Measurements from ENCODE around the gene CROCC2.

DNA sequence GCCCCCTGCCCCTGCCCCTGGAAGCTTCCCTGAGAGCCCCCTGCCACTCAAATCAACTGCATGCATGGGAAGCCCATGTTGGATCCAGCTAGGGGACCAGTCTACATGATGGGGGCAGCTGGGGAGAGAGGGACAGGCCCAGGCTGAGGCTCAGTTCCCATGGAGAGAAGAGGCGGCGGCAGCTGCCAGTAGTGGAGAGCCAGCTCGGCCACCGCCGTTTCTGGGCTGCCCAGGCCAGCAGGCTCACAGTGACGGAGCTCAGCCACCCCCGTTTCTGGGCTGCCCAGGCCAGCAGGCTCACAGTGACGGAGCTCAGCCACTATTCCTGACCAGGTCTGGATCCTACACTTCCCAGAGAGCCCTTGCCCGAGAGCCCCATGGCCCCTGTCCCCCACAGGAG is 13.8 kb upstream of the CROCC2 start:
- TF ChIP-seq, protein P1, sequence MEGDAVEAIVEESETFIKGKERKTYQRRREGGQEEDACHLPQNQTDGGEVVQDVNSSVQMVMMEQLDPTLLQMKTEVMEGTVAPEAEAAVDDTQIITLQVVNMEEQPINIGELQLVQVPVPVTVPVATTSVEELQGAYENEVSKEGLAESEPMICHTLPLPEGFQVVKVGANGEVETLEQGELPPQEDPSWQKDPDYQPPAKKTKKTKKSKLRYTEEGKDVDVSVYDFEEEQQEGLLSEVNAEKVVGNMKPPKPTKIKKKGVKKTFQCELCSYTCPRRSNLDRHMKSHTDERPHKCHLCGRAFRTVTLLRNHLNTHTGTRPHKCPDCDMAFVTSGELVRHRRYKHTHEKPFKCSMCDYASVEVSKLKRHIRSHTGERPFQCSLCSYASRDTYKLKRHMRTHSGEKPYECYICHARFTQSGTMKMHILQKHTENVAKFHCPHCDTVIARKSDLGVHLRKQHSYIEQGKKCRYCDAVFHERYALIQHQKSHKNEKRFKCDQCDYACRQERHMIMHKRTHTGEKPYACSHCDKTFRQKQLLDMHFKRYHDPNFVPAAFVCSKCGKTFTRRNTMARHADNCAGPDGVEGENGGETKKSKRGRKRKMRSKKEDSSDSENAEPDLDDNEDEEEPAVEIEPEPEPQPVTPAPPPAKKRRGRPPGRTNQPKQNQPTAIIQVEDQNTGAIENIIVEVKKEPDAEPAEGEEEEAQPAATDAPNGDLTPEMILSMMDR (IDR thresholded peaks at IDR 0.05 in 2 of 3, conservative IDR thresholded peaks at IDR 0.05 in 1 of 3; ENCODE audit: control insufficient read depth in 2 of 3, extremely low read depth in 1 of 3, insufficient read depth in 1 of 3, low read depth in 3 of 3, low read length in 3 of 3) = no peak
- TF ChIP-seq, protein P2, sequence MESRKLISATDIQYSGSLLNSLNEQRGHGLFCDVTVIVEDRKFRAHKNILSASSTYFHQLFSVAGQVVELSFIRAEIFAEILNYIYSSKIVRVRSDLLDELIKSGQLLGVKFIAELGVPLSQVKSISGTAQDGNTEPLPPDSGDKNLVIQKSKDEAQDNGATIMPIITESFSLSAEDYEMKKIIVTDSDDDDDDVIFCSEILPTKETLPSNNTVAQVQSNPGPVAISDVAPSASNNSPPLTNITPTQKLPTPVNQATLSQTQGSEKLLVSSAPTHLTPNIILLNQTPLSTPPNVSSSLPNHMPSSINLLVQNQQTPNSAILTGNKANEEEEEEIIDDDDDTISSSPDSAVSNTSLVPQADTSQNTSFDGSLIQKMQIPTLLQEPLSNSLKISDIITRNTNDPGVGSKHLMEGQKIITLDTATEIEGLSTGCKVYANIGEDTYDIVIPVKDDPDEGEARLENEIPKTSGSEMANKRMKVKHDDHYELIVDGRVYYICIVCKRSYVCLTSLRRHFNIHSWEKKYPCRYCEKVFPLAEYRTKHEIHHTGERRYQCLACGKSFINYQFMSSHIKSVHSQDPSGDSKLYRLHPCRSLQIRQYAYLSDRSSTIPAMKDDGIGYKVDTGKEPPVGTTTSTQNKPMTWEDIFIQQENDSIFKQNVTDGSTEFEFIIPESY (IDR thresholded peaks at IDR 0.05) = no peak
- no peak for TF ChIP-seq EZH2 (IDR thresholded peaks at IDR 0.05; ENCODE audit: borderline replicate concordance, control insufficient read depth, low read depth, low read length)
- TF ChIP-seq, protein P3, sequence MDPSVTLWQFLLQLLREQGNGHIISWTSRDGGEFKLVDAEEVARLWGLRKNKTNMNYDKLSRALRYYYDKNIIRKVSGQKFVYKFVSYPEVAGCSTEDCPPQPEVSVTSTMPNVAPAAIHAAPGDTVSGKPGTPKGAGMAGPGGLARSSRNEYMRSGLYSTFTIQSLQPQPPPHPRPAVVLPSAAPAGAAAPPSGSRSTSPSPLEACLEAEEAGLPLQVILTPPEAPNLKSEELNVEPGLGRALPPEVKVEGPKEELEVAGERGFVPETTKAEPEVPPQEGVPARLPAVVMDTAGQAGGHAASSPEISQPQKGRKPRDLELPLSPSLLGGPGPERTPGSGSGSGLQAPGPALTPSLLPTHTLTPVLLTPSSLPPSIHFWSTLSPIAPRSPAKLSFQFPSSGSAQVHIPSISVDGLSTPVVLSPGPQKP (IDR thresholded peaks at IDR 0.05; ENCODE audit: low read depth, low read length) = no peak
- TF ChIP-seq ZNF207 (IDR thresholded peaks at IDR 0.05; ENCODE audit: borderline replicate concordance) = no peak
- no peak for TF ChIP-seq ZNF274 (IDR thresholded peaks at IDR 0.05; ENCODE audit: insufficient read depth, insufficient read length)
- TF ChIP-seq, protein P4, sequence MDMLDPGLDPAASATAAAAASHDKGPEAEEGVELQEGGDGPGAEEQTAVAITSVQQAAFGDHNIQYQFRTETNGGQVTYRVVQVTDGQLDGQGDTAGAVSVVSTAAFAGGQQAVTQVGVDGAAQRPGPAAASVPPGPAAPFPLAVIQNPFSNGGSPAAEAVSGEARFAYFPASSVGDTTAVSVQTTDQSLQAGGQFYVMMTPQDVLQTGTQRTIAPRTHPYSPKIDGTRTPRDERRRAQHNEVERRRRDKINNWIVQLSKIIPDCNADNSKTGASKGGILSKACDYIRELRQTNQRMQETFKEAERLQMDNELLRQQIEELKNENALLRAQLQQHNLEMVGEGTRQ (IDR thresholded peaks at IDR 0.05; ENCODE audit: borderline replicate concordance, low read depth, low read length) = no peak
- TF ChIP-seq, protein P5, sequence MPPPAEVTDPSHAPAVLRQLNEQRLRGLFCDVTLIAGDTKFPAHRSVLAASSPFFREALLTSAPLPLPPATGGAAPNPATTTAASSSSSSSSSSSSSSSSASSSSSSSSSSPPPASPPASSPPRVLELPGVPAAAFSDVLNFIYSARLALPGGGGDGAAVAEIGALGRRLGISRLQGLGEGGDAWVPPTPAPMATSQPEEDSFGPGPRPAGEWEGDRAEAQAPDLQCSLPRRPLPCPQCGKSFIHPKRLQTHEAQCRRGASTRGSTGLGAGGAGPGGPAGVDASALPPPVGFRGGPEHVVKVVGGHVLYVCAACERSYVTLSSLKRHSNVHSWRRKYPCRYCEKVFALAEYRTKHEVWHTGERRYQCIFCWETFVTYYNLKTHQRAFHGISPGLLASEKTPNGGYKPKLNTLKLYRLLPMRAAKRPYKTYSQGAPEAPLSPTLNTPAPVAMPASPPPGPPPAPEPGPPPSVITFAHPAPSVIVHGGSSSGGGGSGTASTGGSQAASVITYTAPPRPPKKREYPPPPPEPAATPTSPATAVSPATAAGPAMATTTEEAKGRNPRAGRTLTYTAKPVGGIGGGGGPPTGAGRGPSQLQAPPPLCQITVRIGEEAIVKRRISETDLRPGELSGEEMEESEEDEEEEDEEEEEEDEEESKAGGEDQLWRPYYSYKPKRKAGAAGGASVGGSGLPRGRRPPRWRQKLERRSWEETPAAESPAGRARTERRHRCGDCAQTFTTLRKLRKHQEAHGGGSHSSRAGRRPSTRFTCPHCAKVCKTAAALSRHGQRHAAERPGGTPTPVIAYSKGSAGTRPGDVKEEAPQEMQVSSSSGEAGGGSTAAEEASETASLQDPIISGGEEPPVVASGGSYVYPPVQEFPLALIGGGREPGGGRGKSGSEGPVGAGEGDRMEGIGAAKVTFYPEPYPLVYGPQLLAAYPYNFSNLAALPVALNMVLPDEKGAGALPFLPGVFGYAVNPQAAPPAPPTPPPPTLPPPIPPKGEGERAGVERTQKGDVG (CRISPR knock-in tag; IDR thresholded peaks at IDR 0.05) = no peak
- TF ChIP-seq, protein P6, sequence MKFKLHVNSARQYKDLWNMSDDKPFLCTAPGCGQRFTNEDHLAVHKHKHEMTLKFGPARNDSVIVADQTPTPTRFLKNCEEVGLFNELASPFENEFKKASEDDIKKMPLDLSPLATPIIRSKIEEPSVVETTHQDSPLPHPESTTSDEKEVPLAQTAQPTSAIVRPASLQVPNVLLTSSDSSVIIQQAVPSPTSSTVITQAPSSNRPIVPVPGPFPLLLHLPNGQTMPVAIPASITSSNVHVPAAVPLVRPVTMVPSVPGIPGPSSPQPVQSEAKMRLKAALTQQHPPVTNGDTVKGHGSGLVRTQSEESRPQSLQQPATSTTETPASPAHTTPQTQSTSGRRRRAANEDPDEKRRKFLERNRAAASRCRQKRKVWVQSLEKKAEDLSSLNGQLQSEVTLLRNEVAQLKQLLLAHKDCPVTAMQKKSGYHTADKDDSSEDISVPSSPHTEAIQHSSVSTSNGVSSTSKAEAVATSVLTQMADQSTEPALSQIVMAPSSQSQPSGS (IDR thresholded peaks at IDR 0.05; ENCODE audit: low read length) = no peak
- TF ChIP-seq ZNF622 (IDR thresholded peaks at IDR 0.05) = no peak
- no peak for TF ChIP-seq NFYA (IDR thresholded peaks at IDR 0.05; ENCODE audit: borderline replicate concordance, low read depth, low read length)
- TF ChIP-seq SMARCA5 (IDR thresholded peaks at IDR 0.05) = no peak

All from GM12878 (cell line).